ENCODE data around the gene C17orf67.

DNA sequence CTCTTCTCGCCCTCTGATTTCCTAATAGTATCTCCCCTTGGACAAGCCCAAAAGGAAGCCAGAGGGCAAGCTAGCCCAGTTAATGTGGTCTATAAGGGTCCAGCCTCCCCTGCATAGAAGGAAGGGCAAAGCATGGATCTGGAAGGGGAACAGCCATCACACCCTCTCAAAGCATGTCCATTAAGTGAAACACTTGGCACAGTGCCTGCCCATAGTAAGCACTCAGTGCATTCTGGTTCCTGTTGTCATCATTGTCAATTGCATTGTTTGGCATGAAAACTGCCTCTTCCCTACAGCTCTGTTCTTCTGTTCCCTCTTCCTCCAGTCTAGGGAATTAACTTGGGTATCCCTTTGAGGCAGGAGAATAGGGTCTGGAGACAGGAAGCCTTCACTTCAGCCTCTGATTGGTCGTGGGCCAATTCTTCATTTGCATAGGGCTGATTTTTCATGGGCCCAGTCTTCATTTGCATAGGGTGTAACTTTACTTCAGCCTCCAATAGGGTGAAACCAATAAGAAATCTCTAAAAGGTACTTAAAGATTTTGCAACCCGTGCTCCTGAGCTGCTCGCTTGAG, 81.4 kb downstream of the C17orf67 start:
- TF ChIP-seq, protein P1, sequence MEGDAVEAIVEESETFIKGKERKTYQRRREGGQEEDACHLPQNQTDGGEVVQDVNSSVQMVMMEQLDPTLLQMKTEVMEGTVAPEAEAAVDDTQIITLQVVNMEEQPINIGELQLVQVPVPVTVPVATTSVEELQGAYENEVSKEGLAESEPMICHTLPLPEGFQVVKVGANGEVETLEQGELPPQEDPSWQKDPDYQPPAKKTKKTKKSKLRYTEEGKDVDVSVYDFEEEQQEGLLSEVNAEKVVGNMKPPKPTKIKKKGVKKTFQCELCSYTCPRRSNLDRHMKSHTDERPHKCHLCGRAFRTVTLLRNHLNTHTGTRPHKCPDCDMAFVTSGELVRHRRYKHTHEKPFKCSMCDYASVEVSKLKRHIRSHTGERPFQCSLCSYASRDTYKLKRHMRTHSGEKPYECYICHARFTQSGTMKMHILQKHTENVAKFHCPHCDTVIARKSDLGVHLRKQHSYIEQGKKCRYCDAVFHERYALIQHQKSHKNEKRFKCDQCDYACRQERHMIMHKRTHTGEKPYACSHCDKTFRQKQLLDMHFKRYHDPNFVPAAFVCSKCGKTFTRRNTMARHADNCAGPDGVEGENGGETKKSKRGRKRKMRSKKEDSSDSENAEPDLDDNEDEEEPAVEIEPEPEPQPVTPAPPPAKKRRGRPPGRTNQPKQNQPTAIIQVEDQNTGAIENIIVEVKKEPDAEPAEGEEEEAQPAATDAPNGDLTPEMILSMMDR (IDR thresholded peaks at IDR 0.05; ENCODE audit: low read depth, low read length, poor library complexity, severe bottlenecking), result no peak
- TF ChIP-seq EZH2phosphoT487 (IDR thresholded peaks at IDR 0.05; ENCODE audit: borderline replicate concordance, low read length), result no peak

Data from DOHH2 (cell line).